PC-3 (cell line): ENCODE results near the gene FERMT3. TPM values are rescaled to one million over a fixed set of nuclear protein-coding genes. Genes with fewer than 3 reads are reported as not detected.

Source experiments
- ATAC-seq: fragments of 200-7000 bp; cut with Tn5 transposase; 2 replicates; pipeline ENCODE4 v1.9.1; 2020; ENCODE audit warnings: mild to moderate bottlenecking, moderate library complexity
- BruUV-seq: library from RNA; stranded (reverse); fragments of 400-500 nt; replicated peaks from 2 replicates; lab custom pipeline; 2021; lab: Mats Ljungman, UMichigan
- CTCF ChIA-PET: fragments of 300-600 bp; sonication (Branson Sonifier 250); formaldehyde crosslinking; loops from one replicate; lab custom pipeline; 2022; ENCODE audit warnings: antibody characterized with exemption; lab: Charles Lee
- POLR2A ChIA-PET: fragments of 300-600 bp; sonication (Branson Sonifier 250); formaldehyde crosslinking; loops from one replicate; lab custom pipeline; 2022; ENCODE audit warnings: antibody characterized with exemption; ENCODE audit not compliant: unreplicated experiment; lab: Charles Lee
- DNase-seq: peaks from one replicate; pipeline ENCODE4 v3.0.0-alpha.2; 2015
- H2AFZ ChIP-seq: fragments of 300-600 bp; sonication (generic); 2 replicates; pipeline ENCODE4 v1.6.0; 2016; ENCODE audit warnings: antibody characterized with exemption, low read length
- H3F3A ChIP-seq: fragments of 300-600 bp; sonication (generic); one replicate; pipeline ENCODE4 v1.6.0; 2017; ENCODE audit warnings: antibody characterized with exemption, low read length, control low read depth, mild to moderate bottlenecking; ENCODE audit not compliant: unreplicated experiment
- H3K27ac ChIP-seq: fragments of 300-600 bp; sonication (generic); 2 replicates; pipeline ENCODE4 v1.5.1; 2016; ENCODE audit warnings: mild to moderate bottlenecking, low read length
- H3K27me3 ChIP-seq: fragments of 300-600 bp; sonication (generic); 2 replicates; pipeline ENCODE4 v1.6.1; 2016; ENCODE audit warnings: low read length, mixed read lengths
- H3K36me3 ChIP-seq: fragments of 300-600 bp; sonication (generic); 2 replicates; pipeline ENCODE4 v1.6.1; 2016; ENCODE audit warnings: low read depth, mixed run types, low read length, mixed read lengths
- H3K4me1 ChIP-seq: fragments of 300-600 bp; sonication (generic); 2 replicates; pipeline ENCODE4 v1.5.1; 2016; ENCODE audit warnings: low read length; ENCODE audit not compliant: insufficient read depth
- H3K4me2 ChIP-seq: fragments of 300-600 bp; sonication (generic); 2 replicates; pipeline ENCODE4 v1.6.0; 2016; ENCODE audit warnings: low read length
- H3K4me3 ChIP-seq: fragments of 300-600 bp; sonication (generic); 2 replicates; pipeline ENCODE4 v1.5.1; 2016; ENCODE audit warnings: mild to moderate bottlenecking, low read length, mixed read lengths
- H3K79me2 ChIP-seq: fragments of 300-600 bp; sonication (generic); 2 replicates; pipeline ENCODE4 v1.6.1; 2017; ENCODE audit warnings: low read length, mixed read lengths
- H3K9ac ChIP-seq: fragments of 300-600 bp; sonication (generic); 2 replicates; pipeline ENCODE4 v1.6.0; 2016; ENCODE audit warnings: mild to moderate bottlenecking, low read length
- H3K9me2 ChIP-seq: fragments of 300-600 bp; sonication (generic); replicated peaks from 2 replicates; pipeline ENCODE4 v1.6.1; 2016; ENCODE audit warnings: mixed run types, low read length, mixed read lengths
- H3K9me3 ChIP-seq: fragments of 300-600 bp; sonication (generic); 2 replicates; pipeline ENCODE4 v1.6.1; 2016; ENCODE audit warnings: low read length, mixed read lengths
- H4K20me1 ChIP-seq: fragments of 300-600 bp; sonication (generic); 2 replicates; pipeline ENCODE4 v1.6.1; 2016; ENCODE audit warnings: low read length, mixed read lengths
- EZH2 ChIP-seq: fragments of 300-600 bp; sonication (generic); IDR thresholded peaks from one replicate; pipeline ENCODE4 v1.6.1; 2017; ENCODE audit warnings: antibody characterized with exemption, mild to moderate bottlenecking, low read length; ENCODE audit not compliant: unreplicated experiment
- EZH2phosphoT487 ChIP-seq: fragments of 300-600 bp; sonication (generic); IDR thresholded peaks from 2 replicates; pipeline ENCODE4 v1.6.1; 2018; ENCODE audit warnings: mild to moderate bottlenecking, antibody characterized with exemption, low read length, borderline replicate concordance
- intact Hi-C: fragments of 100-400 bp; cut with micrococcal nuclease; formaldehyde crosslinking; loops from 2 replicates; pipeline ENCODE4 v1.9.0; 2023
- total RNA-seq: library from RNA; depleted of rRNA; stranded (reverse); fragments of >200 nt; gene quantifications from 2 replicates; pipeline ENCODE4 v1.2.3, GENCODE V29; 2014
- TF ChIP-seq, protein P1 (sequence below): fragments of 300-600 bp; sonication (generic); conservative IDR thresholded peaks from 2 replicates; pipeline ENCODE4 v1.5.1; 2017; ENCODE audit warnings: antibody characterized with exemption, low read depth, mild to moderate bottlenecking, low read length

FERMT3 gene
- total RNA-seq, 1 experiment from 2014 or later, result 2.4 TPM

DNA sequence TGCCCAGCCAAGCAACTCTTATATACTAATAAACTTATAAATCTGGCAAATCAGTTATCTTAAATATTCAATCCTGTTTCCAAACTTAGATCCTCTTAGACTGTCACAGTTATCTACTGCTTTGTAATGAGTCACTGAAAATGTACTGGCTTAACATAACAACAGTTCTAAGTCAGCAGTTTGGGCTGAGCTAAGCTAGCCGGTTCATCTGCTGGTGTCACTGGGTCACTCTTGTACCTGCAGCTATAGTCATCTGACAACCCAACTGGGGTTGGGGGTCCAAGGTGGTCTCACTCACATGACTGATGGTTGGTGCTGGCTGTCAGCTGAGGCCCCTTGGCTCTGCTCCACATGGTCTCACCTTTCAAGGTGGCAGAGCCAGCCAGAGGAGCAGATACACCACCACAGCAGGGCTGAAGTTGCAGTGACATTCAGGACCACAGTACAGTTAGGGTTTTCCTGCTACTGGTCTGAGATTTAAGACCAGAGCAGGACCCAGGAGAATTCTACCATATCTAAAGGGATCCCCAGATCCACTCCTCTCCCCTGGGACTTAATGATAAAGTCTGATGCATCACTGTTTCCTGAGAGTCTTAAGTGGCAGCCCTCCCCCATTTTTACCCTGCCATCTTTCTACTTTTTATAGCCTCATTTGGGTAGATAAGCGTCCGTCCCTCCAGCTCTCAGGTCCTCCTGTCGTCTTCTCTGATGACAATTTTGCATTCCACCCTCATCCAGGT, 32.7 kb upstream of the FERMT3 start:
- H3K9me2 ChIP-seq, result no peaks in the 10 kb centered on the region
- H4K20me1 ChIP-seq, result no peaks in the 10 kb centered on the region
- H3K36me3 ChIP-seq, result no peaks in the 10 kb centered on the region
- H3K4me1 ChIP-seq, result no peaks in the 10 kb centered on the region
- H3K9ac ChIP-seq, result no peak overlapping the region
- intact Hi-C loops, result no loop called here
- H3K27me3 ChIP-seq, result no peaks in the 10 kb centered on the region
- no peak overlapping the region for H3K4me2 ChIP-seq
- ATAC-seq (no peak), DNase-seq (peak; percentile 14)
- BruUV-seq, result no TSS peak
- TF ChIP-seq EZH2phosphoT487, result no peak
- TF ChIP-seq, protein P1, sequence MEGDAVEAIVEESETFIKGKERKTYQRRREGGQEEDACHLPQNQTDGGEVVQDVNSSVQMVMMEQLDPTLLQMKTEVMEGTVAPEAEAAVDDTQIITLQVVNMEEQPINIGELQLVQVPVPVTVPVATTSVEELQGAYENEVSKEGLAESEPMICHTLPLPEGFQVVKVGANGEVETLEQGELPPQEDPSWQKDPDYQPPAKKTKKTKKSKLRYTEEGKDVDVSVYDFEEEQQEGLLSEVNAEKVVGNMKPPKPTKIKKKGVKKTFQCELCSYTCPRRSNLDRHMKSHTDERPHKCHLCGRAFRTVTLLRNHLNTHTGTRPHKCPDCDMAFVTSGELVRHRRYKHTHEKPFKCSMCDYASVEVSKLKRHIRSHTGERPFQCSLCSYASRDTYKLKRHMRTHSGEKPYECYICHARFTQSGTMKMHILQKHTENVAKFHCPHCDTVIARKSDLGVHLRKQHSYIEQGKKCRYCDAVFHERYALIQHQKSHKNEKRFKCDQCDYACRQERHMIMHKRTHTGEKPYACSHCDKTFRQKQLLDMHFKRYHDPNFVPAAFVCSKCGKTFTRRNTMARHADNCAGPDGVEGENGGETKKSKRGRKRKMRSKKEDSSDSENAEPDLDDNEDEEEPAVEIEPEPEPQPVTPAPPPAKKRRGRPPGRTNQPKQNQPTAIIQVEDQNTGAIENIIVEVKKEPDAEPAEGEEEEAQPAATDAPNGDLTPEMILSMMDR, result no peak
- no peak for TF ChIP-seq EZH2
- no peak overlapping the region for H2AFZ ChIP-seq
- H3F3A ChIP-seq, result no peaks in the 10 kb centered on the region
- CTCF ChIA-PET, result no interaction called here
- POLR2A ChIA-PET, result interaction anchor here (0.6 kb wide), 1 partner anchor 113 kb away, joined by 4 read pairs; no protein-coding TSS in a partner anchor
- no peaks in the 10 kb centered on the region for H3K9me3 ChIP-seq
- no peak overlapping the region for H3K27ac ChIP-seq
- H3K4me3 ChIP-seq, result no peak overlapping the region
- H3K79me2 ChIP-seq, result no peaks in the 10 kb centered on the region

DNA sequence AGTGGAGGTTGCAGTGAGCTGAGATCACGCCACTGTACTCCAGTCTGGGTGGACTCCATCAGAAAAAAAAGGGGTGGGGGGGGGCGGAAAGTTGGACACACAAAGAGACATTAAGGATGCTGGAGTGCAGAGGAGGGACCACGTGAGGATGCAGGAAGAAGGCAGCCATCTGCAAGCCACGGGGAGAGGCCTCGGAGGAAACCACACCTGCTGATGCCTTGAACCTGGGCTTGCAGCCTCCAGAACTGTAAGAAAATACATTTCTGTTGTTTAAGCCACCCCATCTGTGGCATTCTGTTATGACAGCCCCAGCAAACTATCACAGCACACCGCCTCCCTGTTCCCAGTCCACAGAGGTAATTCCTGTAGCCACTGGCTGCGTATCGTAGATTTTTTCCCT, 29.8 kb upstream of the FERMT3 start:
- H3K4me3 ChIP-seq, result no peak overlapping the region
- ChIA-PET POLR2A (no interaction called here), CTCF (no interaction called here)
- H3K79me2 ChIP-seq, result no peaks in the 10 kb centered on the region
- H3K27ac ChIP-seq, result no peak overlapping the region
- no peak overlapping the region for H3K4me2 ChIP-seq
- no peaks in the 10 kb centered on the region for H3K9me2 ChIP-seq
- H3K9me3 ChIP-seq, result no peaks in the 10 kb centered on the region
- no peaks in the 10 kb centered on the region for H3K27me3 ChIP-seq
- no TSS peak for BruUV-seq
- H3K36me3 ChIP-seq, result no peaks in the 10 kb centered on the region
- ATAC-seq, result no peak
- TF ChIP-seq EZH2 (no peak), EZH2phosphoT487 (no peak)
- TF ChIP-seq, protein P1, result no peak
- peaks cover 7% of the 10 kb centered on the region for H3K4me1 ChIP-seq
- no peak overlapping the region for H2AFZ ChIP-seq
- H4K20me1 ChIP-seq, result no peaks in the 10 kb centered on the region
- intact Hi-C loops, result no loop called here
- no peak for DNase-seq
- peaks cover 1% of the 10 kb centered on the region for H3F3A ChIP-seq
- H3K9ac ChIP-seq, result no peak overlapping the region

DNA sequence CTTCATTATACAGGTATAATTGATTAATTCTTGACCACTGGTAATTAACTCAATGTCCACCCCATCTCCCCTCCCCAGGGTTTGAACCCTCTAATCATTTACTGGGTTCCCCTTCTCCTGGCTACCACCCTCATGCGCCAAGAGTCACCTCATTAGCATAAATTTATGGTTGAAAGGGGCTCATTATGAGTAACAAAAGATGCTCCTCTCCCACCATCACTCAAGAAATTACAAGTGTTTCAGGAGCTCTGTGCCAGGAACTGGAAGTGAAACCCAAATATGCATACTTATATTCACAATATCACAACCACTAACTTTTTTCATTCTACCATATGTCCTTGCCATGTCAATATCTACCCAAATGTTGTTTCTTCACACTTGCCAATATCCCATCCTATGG, 28.3 kb upstream of the FERMT3 start:
- Histone ChIP-seq H3F3A (peaks cover 4% of the 10 kb centered on the region), H3K79me2 (peaks cover 6% of the 10 kb centered on the region), H3K9me3 (no peaks in the 10 kb centered on the region), H3K9ac (no peak overlapping the region), H3K4me1 (peaks cover 10% of the 10 kb centered on the region), H3K4me2 (no peak overlapping the region), H3K27me3 (no peaks in the 10 kb centered on the region), H3K27ac (no peak overlapping the region), H3K9me2 (no peaks in the 10 kb centered on the region), H2AFZ (no peak overlapping the region), H3K4me3 (no peak overlapping the region), H3K36me3 (no peaks in the 10 kb centered on the region), H4K20me1 (no peaks in the 10 kb centered on the region)
- BruUV-seq, result no TSS peak
- ChIA-PET CTCF (no interaction called here), POLR2A (no interaction called here)
- TF ChIP-seq, protein P1, result no peak
- TF ChIP-seq EZH2, result no peak
- no peak for TF ChIP-seq EZH2phosphoT487
- intact Hi-C loops, result no loop called here
- ATAC-seq (no peak), DNase-seq (no peak)
